AG04450 (cell line): ENCODE results near the gene PFKP. TPM values are rescaled to one million over a fixed set of nuclear protein-coding genes. Genes with fewer than 3 reads are reported as not detected.

Experiments used
- CTCF ChIA-PET: fragments of 300-600, 350-600 bp; formaldehyde crosslinking; extraction: SDS; loops from one replicate; lab custom pipeline; 2022; ENCODE audit warnings: antibody characterized with exemption, inconsistent platforms; lab: Charles Lee
- POLR2A ChIA-PET: fragments of 350-600 bp; formaldehyde crosslinking; extraction: SDS; loops from one replicate; lab custom pipeline; 2021; ENCODE audit warnings: antibody characterized with exemption, inconsistent platforms; lab: Yijun Ruan, JAX
- DNase-seq: peaks from one replicate; pipeline ENCODE4 v3.0.0-alpha.2; 2011; ENCODE audit warnings: low read depth, low spot score
- H3K27ac ChIP-seq: one replicate; pipeline ENCODE4 v1.5.1; 2012; ENCODE audit warnings: low read depth, low read length, control low read depth
- H3K27me3 ChIP-seq: one replicate; pipeline ENCODE4 v1.6.0; 2012; ENCODE audit warnings: low read length; ENCODE audit not compliant: control insufficient read depth, insufficient read depth
- H3K4me3 ChIP-seq: 2 replicates; pipeline ENCODE4 v1.5.1; 2011; ENCODE audit warnings: mild to moderate bottlenecking, low read depth, low read length, control low read depth
- H3K9me3 ChIP-seq: 2 replicates; pipeline ENCODE4 v1.5.1; 2012; ENCODE audit warnings: low read length; ENCODE audit not compliant: control insufficient read depth, insufficient read depth
- polyA plus RNA-seq: library from polyadenylated mRNA; depleted of rRNA; stranded (reverse); fragments of >200 nt; gene quantifications from 2 replicates; pipeline ENCODE4 v1.2.3, GENCODE V29; 2011
- TF ChIP-seq, protein P1 (sequence below): IDR thresholded peaks from 2 replicates; pipeline ENCODE4 v1.5.1; 2011; ENCODE audit warnings: low read depth, low read length, control low read depth, inconsistent platforms

PFKP gene
- polyA plus RNA-seq, 1 experiment = 122 TPM

DNA sequence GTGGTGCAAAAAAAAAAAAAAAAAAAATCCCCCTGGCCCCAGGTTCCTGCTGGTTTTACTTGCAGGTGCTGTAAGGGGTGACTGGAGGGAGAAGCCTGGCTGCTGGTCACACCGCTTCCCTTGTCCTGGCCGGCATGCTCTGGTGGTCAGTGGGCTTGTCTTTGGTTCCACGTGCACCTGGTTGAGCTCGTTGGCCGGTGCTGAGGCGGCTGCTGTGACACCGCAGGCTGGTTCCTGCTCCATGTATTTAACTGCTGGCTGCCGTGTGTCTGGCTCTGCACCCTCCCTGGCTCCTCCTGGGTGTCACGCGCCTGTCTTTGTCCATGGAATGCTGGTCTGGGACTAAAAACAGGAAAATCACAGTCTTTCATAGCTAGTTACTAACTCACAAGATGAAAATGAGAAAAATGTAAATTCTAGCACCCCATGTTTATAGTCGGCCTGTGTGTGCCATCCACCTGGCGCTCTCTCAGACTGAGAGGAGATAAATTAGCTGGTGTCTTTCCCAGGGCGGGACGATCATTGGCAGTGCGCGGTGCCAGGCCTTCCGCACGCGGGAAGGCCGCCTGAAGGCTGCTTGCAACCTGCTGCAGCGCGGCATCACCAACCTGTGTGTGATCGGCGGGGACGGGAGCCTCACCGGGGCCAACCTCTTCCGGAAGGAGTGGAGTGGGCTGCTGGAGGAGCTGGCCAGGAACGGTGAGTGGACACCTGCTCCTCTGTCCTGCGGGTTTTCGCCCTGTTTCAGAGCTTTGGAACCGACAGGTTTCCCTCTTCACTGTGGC lies 33.7 kb downstream of the PFKP start:
- H3K9me3 ChIP-seq = peaks cover 14% of the 10 kb centered on the region; the same call in 1 of the 2 replicates
- no peak overlapping the region for H3K27ac ChIP-seq
- TF ChIP-seq, protein P1, sequence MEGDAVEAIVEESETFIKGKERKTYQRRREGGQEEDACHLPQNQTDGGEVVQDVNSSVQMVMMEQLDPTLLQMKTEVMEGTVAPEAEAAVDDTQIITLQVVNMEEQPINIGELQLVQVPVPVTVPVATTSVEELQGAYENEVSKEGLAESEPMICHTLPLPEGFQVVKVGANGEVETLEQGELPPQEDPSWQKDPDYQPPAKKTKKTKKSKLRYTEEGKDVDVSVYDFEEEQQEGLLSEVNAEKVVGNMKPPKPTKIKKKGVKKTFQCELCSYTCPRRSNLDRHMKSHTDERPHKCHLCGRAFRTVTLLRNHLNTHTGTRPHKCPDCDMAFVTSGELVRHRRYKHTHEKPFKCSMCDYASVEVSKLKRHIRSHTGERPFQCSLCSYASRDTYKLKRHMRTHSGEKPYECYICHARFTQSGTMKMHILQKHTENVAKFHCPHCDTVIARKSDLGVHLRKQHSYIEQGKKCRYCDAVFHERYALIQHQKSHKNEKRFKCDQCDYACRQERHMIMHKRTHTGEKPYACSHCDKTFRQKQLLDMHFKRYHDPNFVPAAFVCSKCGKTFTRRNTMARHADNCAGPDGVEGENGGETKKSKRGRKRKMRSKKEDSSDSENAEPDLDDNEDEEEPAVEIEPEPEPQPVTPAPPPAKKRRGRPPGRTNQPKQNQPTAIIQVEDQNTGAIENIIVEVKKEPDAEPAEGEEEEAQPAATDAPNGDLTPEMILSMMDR = no peak
- no peak overlapping the region for H3K4me3 ChIP-seq
- DNase-seq = no peak
- ChIA-PET POLR2A (no interaction called here), CTCF (interaction anchor here (0.6 to 0.7 kb wide), 2 partner anchors 57 to 72 kb away, joined by 3 to 4 read pairs; no protein-coding TSS in a partner anchor)
- no peaks in the 10 kb centered on the region for H3K27me3 ChIP-seq

DNA sequence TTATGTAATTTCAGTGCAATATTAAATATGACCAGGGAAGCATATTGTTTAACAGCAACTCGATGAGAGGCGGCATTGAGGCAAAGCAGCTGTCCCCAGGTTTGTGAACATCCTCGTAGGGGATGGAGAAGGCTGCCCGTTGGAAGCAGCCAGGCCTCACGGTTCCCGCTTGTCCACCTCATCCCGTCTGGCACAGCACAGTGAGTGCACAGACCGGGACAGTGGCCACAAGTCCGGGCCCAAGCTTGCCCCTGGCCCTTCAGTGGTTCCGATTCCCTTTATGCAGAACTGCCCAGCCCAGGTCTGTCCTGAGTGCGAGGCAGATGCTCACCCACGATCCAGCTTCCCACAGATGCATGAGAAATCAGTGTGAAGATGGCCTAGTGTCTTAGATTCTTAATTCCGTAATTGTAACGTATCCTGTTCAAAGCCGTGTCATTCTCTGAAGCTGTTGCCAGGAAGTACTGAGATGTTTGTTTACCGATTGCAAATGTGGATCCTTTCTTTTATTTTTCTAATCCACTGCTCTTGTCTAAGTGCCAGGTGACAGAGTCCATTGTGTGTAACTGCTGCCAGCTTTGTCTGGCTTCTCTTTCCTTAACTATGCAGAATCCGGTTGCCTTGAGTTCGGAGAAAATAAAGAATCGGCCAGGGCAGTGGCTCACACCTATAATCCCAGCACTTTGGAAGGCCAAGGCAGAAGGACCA lies 35.5 kb downstream of the PFKP start:
- TF ChIP-seq, protein P1 = no peak
- POLR2A ChIA-PET = interaction anchor here (0.6 kb wide), 1 partner anchor 121 kb away, joined by 6 read pairs; no protein-coding TSS in a partner anchor
- CTCF ChIA-PET = no interaction called here
- no peaks in the 10 kb centered on the region for H3K27me3 ChIP-seq
- DNase-seq = no peak
- H3K27ac ChIP-seq = no peak overlapping the region
- no peak overlapping the region for H3K4me3 ChIP-seq
- peaks cover 14% of the 10 kb centered on the region; the same call in 1 of the 2 replicates for H3K9me3 ChIP-seq

DNA sequence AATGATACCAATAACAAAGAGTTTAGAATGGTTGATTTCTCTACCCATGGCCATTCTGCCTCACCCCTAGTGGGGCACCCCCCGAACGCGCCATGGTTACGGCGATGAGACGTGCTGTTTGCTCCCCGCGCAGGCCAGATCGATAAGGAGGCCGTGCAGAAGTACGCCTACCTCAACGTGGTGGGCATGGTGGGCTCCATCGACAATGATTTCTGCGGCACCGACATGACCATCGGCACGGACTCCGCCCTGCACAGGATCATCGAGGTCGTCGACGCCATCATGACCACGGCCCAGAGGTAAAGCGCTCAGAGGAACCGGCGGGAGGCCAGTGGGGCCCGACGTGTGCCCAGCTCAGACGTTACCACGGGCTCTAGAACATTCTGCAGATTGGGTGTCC lies 36.3 kb downstream of the PFKP start:
- TF ChIP-seq, protein P1 = no peak
- CTCF ChIA-PET = no interaction called here
- no peak for DNase-seq
- POLR2A ChIA-PET = no interaction called here
- no peaks in the 10 kb centered on the region for H3K27me3 ChIP-seq
- no peak overlapping the region for H3K27ac ChIP-seq
- H3K9me3 ChIP-seq = peaks cover 14% of the 10 kb centered on the region; the same call in 1 of the 2 replicates
- H3K4me3 ChIP-seq = no peak overlapping the region

DNA sequence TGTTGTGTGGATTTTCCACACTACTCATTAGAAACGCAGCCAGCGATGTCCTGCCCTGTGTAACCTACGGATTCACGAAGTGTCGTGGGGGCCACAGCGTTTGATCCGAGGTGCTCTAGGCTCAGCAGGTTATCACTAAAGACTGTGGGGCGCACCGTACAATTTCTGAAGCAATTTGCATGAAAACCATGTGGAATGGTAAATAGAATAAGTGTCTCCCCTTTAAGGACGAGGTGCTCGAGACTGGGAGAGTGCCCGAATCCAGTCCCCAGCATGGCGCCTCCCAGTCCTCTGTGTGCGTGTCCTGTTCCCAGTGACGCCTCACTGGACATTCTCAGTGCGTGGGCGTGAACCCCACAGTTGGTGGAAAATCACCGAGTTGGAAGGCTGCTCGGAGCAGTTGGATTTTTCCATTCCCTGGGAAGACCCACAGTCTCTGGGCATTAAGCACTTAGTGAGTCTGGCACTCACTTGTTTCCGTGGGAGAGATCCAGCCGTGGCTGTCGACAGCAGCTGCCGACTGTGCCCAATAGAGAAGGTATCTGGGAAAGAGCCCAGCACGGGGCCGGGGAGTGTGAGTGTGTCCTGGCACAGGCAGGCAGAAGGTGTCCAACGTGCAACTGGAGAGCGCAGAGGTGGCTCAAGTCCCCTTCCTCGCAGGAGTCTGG lies 37.0 kb downstream of the PFKP start:
- CTCF ChIA-PET = no interaction called here
- TF ChIP-seq, protein P1 = no peak
- H3K4me3 ChIP-seq = no peak overlapping the region
- H3K9me3 ChIP-seq = peaks cover 14% of the 10 kb centered on the region; the same call in 1 of the 2 replicates
- POLR2A ChIA-PET = no interaction called here
- DNase-seq = no peak
- H3K27me3 ChIP-seq = no peaks in the 10 kb centered on the region
- H3K27ac ChIP-seq = no peak overlapping the region
